PC-3 (cell line): ENCODE data around the gene PIK3R5. TPM values are rescaled to one million over a fixed set of nuclear protein-coding genes. Genes with fewer than 3 reads are reported as not detected.

Experiments
- ATAC-seq: fragments of 200-7000 bp; cut with Tn5 transposase; 2 replicates; pipeline ENCODE4 v1.9.1; 2020; ENCODE audit warnings: mild to moderate bottlenecking, moderate library complexity
- BruUV-seq: library from RNA; stranded (reverse); fragments of 400-500 nt; replicated peaks from 2 replicates; lab custom pipeline; 2021; lab: Mats Ljungman, UMichigan
- CTCF ChIA-PET: fragments of 300-600 bp; sonication (Branson Sonifier 250); formaldehyde crosslinking; loops from one replicate; lab custom pipeline; 2022; ENCODE audit warnings: antibody characterized with exemption; lab: Charles Lee
- POLR2A ChIA-PET: fragments of 300-600 bp; sonication (Branson Sonifier 250); formaldehyde crosslinking; loops from one replicate; lab custom pipeline; 2022; ENCODE audit warnings: antibody characterized with exemption; ENCODE audit not compliant: unreplicated experiment; lab: Charles Lee
- DNase-seq: peaks from one replicate; pipeline ENCODE4 v3.0.0-alpha.2; 2015
- H2AFZ ChIP-seq: fragments of 300-600 bp; sonication (generic); 2 replicates; pipeline ENCODE4 v1.6.0; 2016; ENCODE audit warnings: antibody characterized with exemption, low read length
- H3F3A ChIP-seq: fragments of 300-600 bp; sonication (generic); one replicate; pipeline ENCODE4 v1.6.0; 2017; ENCODE audit warnings: antibody characterized with exemption, low read length, control low read depth, mild to moderate bottlenecking; ENCODE audit not compliant: unreplicated experiment
- H3K27ac ChIP-seq: fragments of 300-600 bp; sonication (generic); 2 replicates; pipeline ENCODE4 v1.5.1; 2016; ENCODE audit warnings: mild to moderate bottlenecking, low read length
- H3K27me3 ChIP-seq: fragments of 300-600 bp; sonication (generic); 2 replicates; pipeline ENCODE4 v1.6.1; 2016; ENCODE audit warnings: low read length, mixed read lengths
- H3K36me3 ChIP-seq: fragments of 300-600 bp; sonication (generic); 2 replicates; pipeline ENCODE4 v1.6.1; 2016; ENCODE audit warnings: low read depth, mixed run types, low read length, mixed read lengths
- H3K4me1 ChIP-seq: fragments of 300-600 bp; sonication (generic); 2 replicates; pipeline ENCODE4 v1.5.1; 2016; ENCODE audit warnings: low read length; ENCODE audit not compliant: insufficient read depth
- H3K4me2 ChIP-seq: fragments of 300-600 bp; sonication (generic); 2 replicates; pipeline ENCODE4 v1.6.0; 2016; ENCODE audit warnings: low read length
- H3K4me3 ChIP-seq: fragments of 300-600 bp; sonication (generic); 2 replicates; pipeline ENCODE4 v1.5.1; 2016; ENCODE audit warnings: mild to moderate bottlenecking, low read length, mixed read lengths
- H3K79me2 ChIP-seq: fragments of 300-600 bp; sonication (generic); 2 replicates; pipeline ENCODE4 v1.6.1; 2017; ENCODE audit warnings: low read length, mixed read lengths
- H3K9ac ChIP-seq: fragments of 300-600 bp; sonication (generic); 2 replicates; pipeline ENCODE4 v1.6.0; 2016; ENCODE audit warnings: mild to moderate bottlenecking, low read length
- H3K9me2 ChIP-seq: fragments of 300-600 bp; sonication (generic); replicated peaks from 2 replicates; pipeline ENCODE4 v1.6.1; 2016; ENCODE audit warnings: mixed run types, low read length, mixed read lengths
- H3K9me3 ChIP-seq: fragments of 300-600 bp; sonication (generic); 2 replicates; pipeline ENCODE4 v1.6.1; 2016; ENCODE audit warnings: low read length, mixed read lengths
- H4K20me1 ChIP-seq: fragments of 300-600 bp; sonication (generic); 2 replicates; pipeline ENCODE4 v1.6.1; 2016; ENCODE audit warnings: low read length, mixed read lengths
- EZH2 ChIP-seq: fragments of 300-600 bp; sonication (generic); IDR thresholded peaks from one replicate; pipeline ENCODE4 v1.6.1; 2017; ENCODE audit warnings: antibody characterized with exemption, mild to moderate bottlenecking, low read length; ENCODE audit not compliant: unreplicated experiment
- EZH2phosphoT487 ChIP-seq: fragments of 300-600 bp; sonication (generic); IDR thresholded peaks from 2 replicates; pipeline ENCODE4 v1.6.1; 2018; ENCODE audit warnings: mild to moderate bottlenecking, antibody characterized with exemption, low read length, borderline replicate concordance
- intact Hi-C: fragments of 100-400 bp; cut with micrococcal nuclease; formaldehyde crosslinking; loops from 2 replicates; pipeline ENCODE4 v1.9.0; 2023
- total RNA-seq: library from RNA; depleted of rRNA; stranded (reverse); fragments of >200 nt; gene quantifications from 2 replicates; pipeline ENCODE4 v1.2.3, GENCODE V29; 2014
- TF ChIP-seq, protein P1 (sequence below): fragments of 300-600 bp; sonication (generic); conservative IDR thresholded peaks from 2 replicates; pipeline ENCODE4 v1.5.1; 2017; ENCODE audit warnings: antibody characterized with exemption, low read depth, mild to moderate bottlenecking, low read length

Gene PIK3R5
- total RNA-seq, 1 experiment from 2014 or later, result not detected

GRCh38 chr17:8910969-8911604 is 54.4 kb downstream of the PIK3R5 start:
- DNase-seq (no peak), ATAC-seq (no peak)
- Histone ChIP-seq H3K9ac (no peak overlapping the region), H2AFZ (no peak overlapping the region), H3K4me3 (no peak overlapping the region), H3K27me3 (peaks cover 8% of the 10 kb centered on the region), H3K9me2 (no peaks in the 10 kb centered on the region), H3K79me2 (no peaks in the 10 kb centered on the region), H3K36me3 (no peaks in the 10 kb centered on the region), H3K27ac (no peak overlapping the region), H4K20me1 (no peaks in the 10 kb centered on the region), H3K4me2 (no peak overlapping the region), H3K4me1 (peaks cover 8% of the 10 kb centered on the region), H3K9me3 (no peaks in the 10 kb centered on the region), H3F3A (no peaks in the 10 kb centered on the region)
- TF ChIP-seq EZH2phosphoT487, result no peak
- TF ChIP-seq EZH2, result no peak
- TF ChIP-seq, protein P1, sequence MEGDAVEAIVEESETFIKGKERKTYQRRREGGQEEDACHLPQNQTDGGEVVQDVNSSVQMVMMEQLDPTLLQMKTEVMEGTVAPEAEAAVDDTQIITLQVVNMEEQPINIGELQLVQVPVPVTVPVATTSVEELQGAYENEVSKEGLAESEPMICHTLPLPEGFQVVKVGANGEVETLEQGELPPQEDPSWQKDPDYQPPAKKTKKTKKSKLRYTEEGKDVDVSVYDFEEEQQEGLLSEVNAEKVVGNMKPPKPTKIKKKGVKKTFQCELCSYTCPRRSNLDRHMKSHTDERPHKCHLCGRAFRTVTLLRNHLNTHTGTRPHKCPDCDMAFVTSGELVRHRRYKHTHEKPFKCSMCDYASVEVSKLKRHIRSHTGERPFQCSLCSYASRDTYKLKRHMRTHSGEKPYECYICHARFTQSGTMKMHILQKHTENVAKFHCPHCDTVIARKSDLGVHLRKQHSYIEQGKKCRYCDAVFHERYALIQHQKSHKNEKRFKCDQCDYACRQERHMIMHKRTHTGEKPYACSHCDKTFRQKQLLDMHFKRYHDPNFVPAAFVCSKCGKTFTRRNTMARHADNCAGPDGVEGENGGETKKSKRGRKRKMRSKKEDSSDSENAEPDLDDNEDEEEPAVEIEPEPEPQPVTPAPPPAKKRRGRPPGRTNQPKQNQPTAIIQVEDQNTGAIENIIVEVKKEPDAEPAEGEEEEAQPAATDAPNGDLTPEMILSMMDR, result no peak
- no TSS peak for BruUV-seq
- CTCF ChIA-PET, result interaction anchor here (0.7 kb wide), 1 partner anchor 248 kb away, joined by 4 read pairs; no protein-coding TSS in a partner anchor
- intact Hi-C loops, result no loop called here
- POLR2A ChIA-PET, result no interaction called here

GRCh38 chr17:8909586-8910270 is 55.8 kb downstream of the PIK3R5 start:
- TF ChIP-seq EZH2, result no peak
- no peak for TF ChIP-seq EZH2phosphoT487
- TF ChIP-seq, protein P1, result no peak
- CTCF ChIA-PET, result no interaction called here
- Histone ChIP-seq H3K9me2 (no peaks in the 10 kb centered on the region), H3K4me2 (no peak overlapping the region), H4K20me1 (no peaks in the 10 kb centered on the region), H3K4me3 (no peak overlapping the region), H3K9me3 (no peaks in the 10 kb centered on the region), H3K4me1 (no peaks in the 10 kb centered on the region), H3K9ac (no peak overlapping the region), H3K36me3 (no peaks in the 10 kb centered on the region), H2AFZ (no peak overlapping the region), H3K79me2 (no peaks in the 10 kb centered on the region), H3K27me3 (peaks cover 17% of the 10 kb centered on the region), H3F3A (no peaks in the 10 kb centered on the region), H3K27ac (no peak overlapping the region)
- POLR2A ChIA-PET, result no interaction called here
- intact Hi-C loops, result no loop called here
- ATAC-seq (no peak), DNase-seq (no peak)
- BruUV-seq, result no TSS peak

DNA sequence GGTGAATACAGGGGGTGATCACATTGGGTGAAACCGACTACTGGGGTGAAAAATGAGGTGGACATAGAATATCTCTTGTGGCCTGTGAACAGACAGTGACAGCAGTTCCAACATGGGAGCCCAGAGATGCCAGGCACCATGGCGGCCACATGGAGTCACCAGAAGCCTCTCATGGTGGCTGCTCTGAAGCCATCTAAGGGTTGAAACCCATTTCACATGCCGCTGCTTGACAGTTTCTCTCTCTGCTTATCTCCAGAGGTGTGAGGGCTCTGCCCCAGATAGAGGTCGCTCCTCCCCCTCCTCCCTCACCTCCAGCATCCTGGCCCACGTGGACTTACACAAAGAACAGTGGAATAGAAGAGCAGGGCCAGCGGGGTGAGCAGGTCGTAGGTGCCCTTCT is 60.2 kb downstream of the PIK3R5 start:
- no TSS peak for BruUV-seq
- Histone ChIP-seq H3K4me2 (no peak overlapping the region), H3K9ac (no peak overlapping the region), H3K4me1 (no peaks in the 10 kb centered on the region), H3K79me2 (no peaks in the 10 kb centered on the region), H3K9me3 (no peaks in the 10 kb centered on the region), H3K27me3 (peaks cover 31% of the 10 kb centered on the region), H3F3A (no peaks in the 10 kb centered on the region), H4K20me1 (no peaks in the 10 kb centered on the region), H3K4me3 (no peak overlapping the region), H3K9me2 (no peaks in the 10 kb centered on the region), H3K36me3 (no peaks in the 10 kb centered on the region), H2AFZ (no peak overlapping the region), H3K27ac (no peak overlapping the region)
- TF ChIP-seq, protein P1, result no peak
- TF ChIP-seq EZH2 (no peak), EZH2phosphoT487 (no peak)
- ChIA-PET POLR2A (no interaction called here), CTCF (no interaction called here)
- intact Hi-C loops, result no loop called here
- DNase-seq (no peak), ATAC-seq (no peak)
